NB4 (cell line): ENCODE data around the gene DUOX2.

Source experiments
- DNase-seq: peaks from one replicate; pipeline ENCODE4 v3.0.0; 2010; ENCODE audit warnings: low read depth
- H3K4me3 ChIP-seq: one replicate; pipeline ENCODE4 v1.5.1; 2011; ENCODE audit warnings: mild to moderate bottlenecking, low read depth, low read length, moderate library complexity
- CTCF ChIP-seq: IDR thresholded peaks from one replicate; pipeline ENCODE4 v1.5.1; 2012; ENCODE audit warnings: low read depth, low read length
- MAX ChIP-seq: IDR thresholded peaks from 2 replicates; pipeline ENCODE4 v1.6.1; 2011; ENCODE audit warnings: low read depth, low read length
- MYC ChIP-seq: IDR thresholded peaks from 2 replicates; pipeline ENCODE4 v1.6.1; 2011; ENCODE audit warnings: low read depth, low read length
- POLR2A ChIP-seq: IDR thresholded peaks from 2 replicates; pipeline ENCODE4 v1.6.1; 2011; ENCODE audit warnings: mild to moderate bottlenecking; ENCODE audit not compliant: insufficient read length; ENCODE audit errors: extremely low read depth

DUOX2 gene

GRCh38 chr15:45149060-45149459 is 35.1 kb upstream of the DUOX2 start:
- H3K4me3 ChIP-seq, result no peak overlapping the region
- DNase-seq, result no peak
- no peak for TF ChIP-seq CTCF
- no peak for TF ChIP-seq MAX
- TF ChIP-seq POLR2A, result no peak
- TF ChIP-seq MYC, result no peak

- TF ChIP-seq POLR2A (no peak), MAX (no peak), CTCF (no peak), MYC (no peak)
- H3K4me3 ChIP-seq, result no peak overlapping the region
- no peak for DNase-seq
These were observed 34.4 kb upstream of the DUOX2 start for GRCh38 chr15:45148076-45149059.

GRCh38 chr15:45147606-45148005 is 33.6 kb upstream of the DUOX2 start:
- no peak overlapping the region for H3K4me3 ChIP-seq
- TF ChIP-seq POLR2A (no peak), MYC (no peak), CTCF (no peak), MAX (no peak)

GRCh38 chr15:45146405-45146804 is 32.4 kb upstream of the DUOX2 start:
- H3K4me3 ChIP-seq, result no peak overlapping the region
- TF ChIP-seq CTCF (no peak), POLR2A (no peak), MAX (no peak)
- no peak for DNase-seq

More at GRCh38 chr15:45147606-45148005, 33.6 kb upstream of the DUOX2 start:
- DNase-seq, result no peak

GRCh38 chr15:45144775-45145174 is 30.8 kb upstream of the DUOX2 start:
- H3K4me3 ChIP-seq, result no peak overlapping the region
- TF ChIP-seq MAX (no peak), MYC (no peak), CTCF (no peak), POLR2A (no peak)
- no peak for DNase-seq

- TF ChIP-seq MYC, result no peak
- TF ChIP-seq MAX, result no peak
- no peak for TF ChIP-seq POLR2A
- TF ChIP-seq CTCF, result no peak
- H3K4me3 ChIP-seq, result no peak overlapping the region
- no peak for DNase-seq
These were observed 30.0 kb upstream of the DUOX2 start for GRCh38 chr15:45143946-45144345.
